Activated CD8-positive, alpha-beta memory T cell treated with anti-CD3 and anti-CD28 coated beads, Interleukin-2, amount 50 U/mL, for 1 hour (primary cell): Measurements from ENCODE around the gene ZXDC.

Experiments used
- DNase-seq: peaks from one replicate; pipeline ENCODE4 v3.0.0-alpha.2; 2020; ENCODE audit errors: extremely low read depth

The ZXDC gene

GRCh38 chr3:126473292-126474168 is 2.2 kb downstream of the ZXDC start:
- no peak for DNase-seq

- no peak for DNase-seq
Measured at GRCh38 chr3:126472277-126473006, 3.2 kb downstream of the ZXDC start.

- no peak for DNase-seq
Measured at GRCh38 chr3:126469479-126469878, 6.2 kb downstream of the ZXDC start.

- no peak for DNase-seq
Measured at GRCh38 chr3:126468028-126468891, 7.4 kb downstream of the ZXDC start.

GRCh38 chr3:126467611-126467955 is 8.1 kb downstream of the ZXDC start:
- no peak for DNase-seq

- DNase-seq, result no peak
Measured at GRCh38 chr3:126466886-126467610, 8.6 kb downstream of the ZXDC start.

- DNase-seq, result no peak
Measured at GRCh38 chr3:126465928-126466544, 9.7 kb downstream of the ZXDC start.

- DNase-seq, result no peak
Measured at GRCh38 chr3:126464997-126465396, 10.7 kb downstream of the ZXDC start.

- DNase-seq, result no peak
Measured at GRCh38 chr3:126464494-126464893, 11.2 kb downstream of the ZXDC start.

- no peak for DNase-seq
Measured at GRCh38 chr3:126464093-126464492, 11.6 kb downstream of the ZXDC start.

GRCh38 chr3:126463521-126463920 is 12.2 kb downstream of the ZXDC start:
- DNase-seq, result no peak

GRCh38 chr3:126461450-126462070 is 14.1 kb downstream of the ZXDC start:
- no peak for DNase-seq

- DNase-seq, result no peak
Measured at GRCh38 chr3:126460381-126460780, 15.3 kb downstream of the ZXDC start.

- DNase-seq, result no peak
Measured at GRCh38 chr3:126459763-126460127, 15.9 kb downstream of the ZXDC start.

- DNase-seq, result no peak
Measured at GRCh38 chr3:126459111-126459762, 16.5 kb downstream of the ZXDC start.

GRCh38 chr3:126456766-126457388 is 18.8 kb downstream of the ZXDC start:
- no peak for DNase-seq

- DNase-seq, result no peak
Measured at GRCh38 chr3:126456211-126456610, 19.5 kb downstream of the ZXDC start.

GRCh38 chr3:126454437-126455198 is 21.1 kb downstream of the ZXDC start:
- no peak for DNase-seq

GRCh38 chr3:126454025-126454424 is 21.7 kb downstream of the ZXDC start:
- DNase-seq, result no peak
